Breast epithelium (tissue), 3 donors: Measurements from ENCODE around the gene PPP1R15A.

Experiments used
- POLR2A ChIP-seq: fragments of 450-650 bp; IDR thresholded peaks from one replicate; pipeline ENCODE4 v1.6.1; 2016; ENCODE audit warnings: antibody characterized with exemption, mild to moderate bottlenecking, moderate library complexity
- TF ChIP-seq, protein P1 (sequence below), 3 donors: fragments of 450-650 bp; IDR thresholded peaks; one replicate each; pipeline ENCODE4 v1.5.1; 2016 to 2017; ENCODE audit warnings: antibody characterized with exemption in 3 of 3, mild to moderate bottlenecking in 3 of 3, moderate library complexity in 3 of 3

DNA sequence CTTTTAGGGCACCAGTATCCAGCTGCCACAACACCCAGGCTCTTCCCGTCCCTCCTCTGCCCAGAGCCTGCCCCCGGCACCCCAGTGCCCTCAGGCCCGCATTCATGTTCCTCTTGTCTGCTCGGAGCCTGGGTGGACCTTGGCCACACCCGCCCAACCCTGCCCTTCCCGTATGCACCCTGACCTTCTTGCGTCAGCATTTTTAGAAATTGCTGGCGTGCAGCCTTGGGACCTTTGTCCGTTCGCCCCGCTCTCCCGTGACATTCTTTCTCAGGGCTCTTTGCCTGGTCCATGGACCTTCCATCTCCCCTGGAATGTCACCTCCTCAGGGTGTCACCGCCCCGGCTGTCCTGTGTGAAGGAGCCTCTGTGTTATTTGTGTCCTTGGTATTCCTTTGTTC lies 35.5 kb downstream of the PPP1R15A start:
- TF ChIP-seq, protein P1, sequence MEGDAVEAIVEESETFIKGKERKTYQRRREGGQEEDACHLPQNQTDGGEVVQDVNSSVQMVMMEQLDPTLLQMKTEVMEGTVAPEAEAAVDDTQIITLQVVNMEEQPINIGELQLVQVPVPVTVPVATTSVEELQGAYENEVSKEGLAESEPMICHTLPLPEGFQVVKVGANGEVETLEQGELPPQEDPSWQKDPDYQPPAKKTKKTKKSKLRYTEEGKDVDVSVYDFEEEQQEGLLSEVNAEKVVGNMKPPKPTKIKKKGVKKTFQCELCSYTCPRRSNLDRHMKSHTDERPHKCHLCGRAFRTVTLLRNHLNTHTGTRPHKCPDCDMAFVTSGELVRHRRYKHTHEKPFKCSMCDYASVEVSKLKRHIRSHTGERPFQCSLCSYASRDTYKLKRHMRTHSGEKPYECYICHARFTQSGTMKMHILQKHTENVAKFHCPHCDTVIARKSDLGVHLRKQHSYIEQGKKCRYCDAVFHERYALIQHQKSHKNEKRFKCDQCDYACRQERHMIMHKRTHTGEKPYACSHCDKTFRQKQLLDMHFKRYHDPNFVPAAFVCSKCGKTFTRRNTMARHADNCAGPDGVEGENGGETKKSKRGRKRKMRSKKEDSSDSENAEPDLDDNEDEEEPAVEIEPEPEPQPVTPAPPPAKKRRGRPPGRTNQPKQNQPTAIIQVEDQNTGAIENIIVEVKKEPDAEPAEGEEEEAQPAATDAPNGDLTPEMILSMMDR (IDR thresholded peaks at IDR 0.05): no peak
- TF ChIP-seq POLR2A: no peak
